Esophagus squamous epithelium (tissue), 4 donors: Measurements from ENCODE around the gene SNX32.

Experiments used
- POLR2A ChIP-seq, 4 donors: fragments of 450-650 bp; IDR thresholded peaks; one replicate each; pipeline ENCODE4 v1.6.1; 2017; ENCODE audit warnings: antibody characterized with exemption in 4 of 4, mild to moderate bottlenecking in 4 of 4, moderate library complexity in 3 of 4
- TF ChIP-seq, protein P1 (sequence below), 6 experiments: fragments of 450-650 bp in 4 of 6; fragments of 200-600 bp in 2 of 6; sonication (generic) in 2 of 6; IDR thresholded peaks; one replicate each; pipeline ENCODE4 v1.5.1; 2016 to 2019; ENCODE audit warnings: antibody characterized with exemption in 6 of 6, mild to moderate bottlenecking in 4 of 6, moderate library complexity in 4 of 6

DNA sequence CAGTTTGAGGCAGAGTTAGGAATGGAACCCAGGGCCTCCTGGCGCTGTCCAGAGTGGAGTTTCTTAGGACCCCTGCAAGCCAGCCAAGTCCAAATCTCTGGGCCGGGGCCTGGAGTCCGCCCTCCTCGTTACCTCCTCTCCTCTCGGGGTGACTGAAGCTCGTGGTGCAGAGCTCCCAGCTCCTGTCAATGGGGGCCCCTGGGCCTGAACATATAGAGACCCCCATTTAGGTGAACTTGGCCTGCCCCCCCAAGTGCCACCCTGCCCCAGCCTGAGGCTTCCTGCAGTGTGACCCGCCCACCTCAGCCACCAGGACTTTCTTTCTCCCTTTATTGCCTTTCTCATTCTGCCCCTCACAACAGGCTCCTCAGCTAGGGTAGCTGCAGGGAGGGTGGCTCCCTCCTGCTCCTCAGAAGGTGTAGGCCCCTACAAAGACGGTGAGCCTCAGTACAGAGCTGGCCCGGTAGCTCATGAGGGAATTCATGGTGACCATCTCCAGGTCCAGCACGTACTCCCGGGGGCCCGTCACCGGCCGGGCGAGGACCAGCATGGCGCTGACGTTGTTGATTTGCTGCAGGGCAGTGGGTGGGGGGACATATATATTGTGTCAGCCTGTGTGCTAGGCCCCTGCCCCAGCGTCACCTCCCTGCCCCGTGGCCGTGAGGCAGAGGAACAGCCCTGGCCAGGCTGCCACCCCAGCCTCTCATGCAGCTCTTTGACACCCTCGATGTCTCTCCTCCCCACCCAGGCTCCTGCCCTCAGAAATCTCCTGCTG, 32.9 kb downstream of the SNX32 start:
- TF ChIP-seq, protein P1, sequence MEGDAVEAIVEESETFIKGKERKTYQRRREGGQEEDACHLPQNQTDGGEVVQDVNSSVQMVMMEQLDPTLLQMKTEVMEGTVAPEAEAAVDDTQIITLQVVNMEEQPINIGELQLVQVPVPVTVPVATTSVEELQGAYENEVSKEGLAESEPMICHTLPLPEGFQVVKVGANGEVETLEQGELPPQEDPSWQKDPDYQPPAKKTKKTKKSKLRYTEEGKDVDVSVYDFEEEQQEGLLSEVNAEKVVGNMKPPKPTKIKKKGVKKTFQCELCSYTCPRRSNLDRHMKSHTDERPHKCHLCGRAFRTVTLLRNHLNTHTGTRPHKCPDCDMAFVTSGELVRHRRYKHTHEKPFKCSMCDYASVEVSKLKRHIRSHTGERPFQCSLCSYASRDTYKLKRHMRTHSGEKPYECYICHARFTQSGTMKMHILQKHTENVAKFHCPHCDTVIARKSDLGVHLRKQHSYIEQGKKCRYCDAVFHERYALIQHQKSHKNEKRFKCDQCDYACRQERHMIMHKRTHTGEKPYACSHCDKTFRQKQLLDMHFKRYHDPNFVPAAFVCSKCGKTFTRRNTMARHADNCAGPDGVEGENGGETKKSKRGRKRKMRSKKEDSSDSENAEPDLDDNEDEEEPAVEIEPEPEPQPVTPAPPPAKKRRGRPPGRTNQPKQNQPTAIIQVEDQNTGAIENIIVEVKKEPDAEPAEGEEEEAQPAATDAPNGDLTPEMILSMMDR (IDR thresholded peaks at IDR 0.05): no peak
- TF ChIP-seq POLR2A (IDR thresholded peaks at IDR 0.05): no peak
